ENCODE results near the gene RAD51.

GRCh38 chr15:40766906-40767837 lies 72.2 kb downstream of the RAD51 start:
- TF ChIP-seq CTCF (conservative IDR thresholded peaks at IDR 0.05; ENCODE audit: low read length) (no peak), EZH2phosphoT487 (IDR thresholded peaks at IDR 0.05; ENCODE audit: borderline replicate concordance) (no peak)

Measured in Loucy (cell line).